Sigmoid colon (tissue), 7 donors: ENCODE data around the gene NLGN3. TPM values are rescaled to one million over a fixed set of nuclear protein-coding genes. Genes with fewer than 3 reads are reported as not detected.

Experiments
- DNase-seq: peaks from one replicate; pipeline ENCODE4 v3.0.0-alpha.2; 2019
- H3K27ac ChIP-seq, 4 donors: fragments of 200-600 bp; sonication (generic); one replicate each; pipeline ENCODE4 v1.5.1; 2016 to 2019; ENCODE audit warnings: mild to moderate bottlenecking in 1 of 4
- H3K27me3 ChIP-seq, 3 donors: fragments of 200-600 bp; sonication (generic); one replicate each; pipeline ENCODE4 v1.5.1; 2019; ENCODE audit warnings: mild to moderate bottlenecking in 1 of 3
- H3K36me3 ChIP-seq, 4 donors: fragments of 200-600 bp; sonication (generic); one replicate each; pipeline ENCODE4 v1.5.1; 2016 to 2019
- H3K4me1 ChIP-seq, 4 donors: fragments of 200-600 bp; sonication (generic); one replicate each; pipeline ENCODE4 v1.5.1; 2017 to 2019
- H3K4me3 ChIP-seq, 4 donors: fragments of 200-600 bp; sonication (generic); one replicate each; pipeline ENCODE4 v1.5.1; 2017 to 2019; ENCODE audit warnings: mild to moderate bottlenecking in 2 of 4, moderate library complexity in 1 of 4
- H3K9me3 ChIP-seq, 4 donors: fragments of 200-600 bp in 3 of 4; sonication (generic) in 3 of 4; one replicate each; pipeline versions ENCODE4 v1.5.1 to v1.6.1; 2013 to 2019
- EP300 ChIP-seq, 4 donors: sonication (generic); formaldehyde crosslinking; IDR thresholded peaks; one replicate each; pipeline ENCODE4 v1.6.1; 2017; ENCODE audit warnings: antibody characterized with exemption in 4 of 4
- POLR2A ChIP-seq, 2 donors: fragments of 450-650 bp; IDR thresholded peaks; one replicate each; pipeline ENCODE4 v1.6.1; 2016; ENCODE audit warnings: antibody characterized with exemption in 2 of 2, mild to moderate bottlenecking in 2 of 2, moderate library complexity in 2 of 2
- POLR2AphosphoS5 ChIP-seq, 4 donors: sonication (generic); formaldehyde crosslinking; IDR thresholded peaks; one replicate each; pipeline ENCODE4 v1.6.1; 2017; ENCODE audit warnings: antibody characterized with exemption in 4 of 4
- WGBS, 2 donors: extraction: QIAGEN DNeasy Blood & Tissue Kit; methylation state at CpG; one replicate each; pipeline ENCODE4 v1.1.7; 2013; 5-methylcytosine and 5-hydroxymethylcytosine counted together
- intact Hi-C: fragments of 100-400 bp; cut with DNase I; formaldehyde crosslinking; loops from one replicate; pipeline ENCODE4 v1.15.1; 2023
- polyA plus RNA-seq, 3 donors: library from polyadenylated mRNA; stranded (reverse); fragments of 200-250 nt; gene quantifications; one replicate each; pipeline ENCODE4 v1.2.3, GENCODE V29; 2013
- small RNA-seq, 3 donors: library from RNA; depleted of rRNA; stranded (forward); fragments of <200 nt; gene quantifications; one replicate each; pipeline ENCODE3, GENCODE V24; 2016
- total RNA-seq, 4 donors: library from RNA; depleted of rRNA; stranded (reverse); fragments of >200 nt; gene quantifications; one replicate each; pipeline ENCODE4 v1.1.0, GENCODE V29; 2016
- TF ChIP-seq, protein P1 (sequence below), 4 experiments: fragments of 450-650 bp in 3 of 4; fragments of 200-600 bp in 1 of 4; IDR thresholded peaks; one replicate each; pipeline ENCODE4 v1.5.1; 2016 to 2019; ENCODE audit warnings: antibody characterized with exemption in 4 of 4, mild to moderate bottlenecking in 3 of 4, moderate library complexity in 2 of 4
- donor health status: healthy with polysubstance abuse.
- donor health status: Bipolar disorder and iron deficiency.
- donor health status: healthy.

The NLGN3 gene
- total and polyA plus RNA-seq, 7 donors: under 0.01 to 3.6 (median 1.6) TPM; not detected in 1

DNA sequence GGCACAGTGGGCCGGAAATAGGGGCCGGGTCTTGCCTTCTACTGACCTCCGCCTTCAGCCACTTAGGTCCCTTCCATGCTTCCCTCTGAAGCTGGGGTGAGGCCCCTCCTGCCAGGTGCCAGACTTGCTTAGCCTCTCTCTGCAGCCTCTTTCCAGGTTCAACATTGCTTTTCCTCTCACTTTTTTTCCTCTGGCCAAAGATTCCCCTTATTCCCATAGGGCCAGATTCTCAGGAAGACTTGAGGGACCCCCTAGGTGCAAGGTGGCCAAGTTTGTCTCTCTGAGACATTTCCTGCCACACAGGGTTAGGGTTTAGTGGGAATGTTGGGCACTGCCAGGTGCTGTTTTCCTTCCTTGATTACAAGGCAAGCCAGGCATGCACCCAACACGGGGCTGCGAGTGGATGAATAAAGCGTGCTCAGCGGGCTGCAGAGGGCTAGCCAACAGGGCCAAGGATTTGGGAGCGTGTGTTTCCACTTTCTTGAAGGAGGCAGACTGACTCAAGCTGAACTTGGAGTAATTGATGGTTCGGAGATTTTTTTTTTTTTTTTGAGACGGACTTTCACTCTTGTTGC is 70.8 kb downstream of the NLGN3 start:
- intact Hi-C loops: no loop called here
- TF ChIP-seq, protein P1, sequence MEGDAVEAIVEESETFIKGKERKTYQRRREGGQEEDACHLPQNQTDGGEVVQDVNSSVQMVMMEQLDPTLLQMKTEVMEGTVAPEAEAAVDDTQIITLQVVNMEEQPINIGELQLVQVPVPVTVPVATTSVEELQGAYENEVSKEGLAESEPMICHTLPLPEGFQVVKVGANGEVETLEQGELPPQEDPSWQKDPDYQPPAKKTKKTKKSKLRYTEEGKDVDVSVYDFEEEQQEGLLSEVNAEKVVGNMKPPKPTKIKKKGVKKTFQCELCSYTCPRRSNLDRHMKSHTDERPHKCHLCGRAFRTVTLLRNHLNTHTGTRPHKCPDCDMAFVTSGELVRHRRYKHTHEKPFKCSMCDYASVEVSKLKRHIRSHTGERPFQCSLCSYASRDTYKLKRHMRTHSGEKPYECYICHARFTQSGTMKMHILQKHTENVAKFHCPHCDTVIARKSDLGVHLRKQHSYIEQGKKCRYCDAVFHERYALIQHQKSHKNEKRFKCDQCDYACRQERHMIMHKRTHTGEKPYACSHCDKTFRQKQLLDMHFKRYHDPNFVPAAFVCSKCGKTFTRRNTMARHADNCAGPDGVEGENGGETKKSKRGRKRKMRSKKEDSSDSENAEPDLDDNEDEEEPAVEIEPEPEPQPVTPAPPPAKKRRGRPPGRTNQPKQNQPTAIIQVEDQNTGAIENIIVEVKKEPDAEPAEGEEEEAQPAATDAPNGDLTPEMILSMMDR (IDR thresholded peaks at IDR 0.05): no peak
- TF ChIP-seq POLR2AphosphoS5 (IDR thresholded peaks at IDR 0.05) (no peak), POLR2A (IDR thresholded peaks at IDR 0.05) (no peak), EP300 (IDR thresholded peaks at IDR 0.05) (no peak)
- no peaks in the 10 kb centered on the region for H3K27me3 ChIP-seq
- H3K36me3 ChIP-seq: no peaks in the 10 kb centered on the region
- DNase-seq: no peak
- no peak overlapping the region for H3K4me3 ChIP-seq
- no peak overlapping the region for H3K27ac ChIP-seq
- 15 to 71% methylated on average over 10 of the region's 10 CpGs for WGBS, 2 donors
- H3K4me1 ChIP-seq: no peaks in the 10 kb centered on the region
- H3K9me3 ChIP-seq: no peaks in the 10 kb centered on the region

DNA sequence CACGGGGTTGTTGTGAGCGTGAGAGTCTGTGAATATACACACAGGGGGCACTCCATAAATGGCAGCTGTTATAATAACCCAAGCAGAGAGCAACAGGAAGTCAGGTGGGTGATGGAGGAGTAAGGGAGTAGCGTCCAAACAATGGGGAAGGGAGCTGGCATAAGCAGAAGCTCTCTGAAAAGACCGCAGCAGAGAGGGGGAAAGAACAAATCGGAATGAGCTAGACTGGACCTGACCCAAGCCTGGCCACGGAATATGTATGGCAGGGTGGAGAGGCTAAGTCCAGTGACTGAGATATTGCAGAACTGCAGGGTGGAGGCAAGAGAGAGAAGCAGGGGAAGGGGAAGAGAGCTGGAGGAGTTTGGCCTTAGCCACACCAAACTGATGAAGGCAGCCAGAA is 71.8 kb downstream of the NLGN3 start:
- DNase-seq: no peak
- no peak overlapping the region for H3K27ac ChIP-seq
- intact Hi-C loops: no loop called here
- TF ChIP-seq POLR2A (IDR thresholded peaks at IDR 0.05) (no peak), EP300 (IDR thresholded peaks at IDR 0.05) (no peak), POLR2AphosphoS5 (IDR thresholded peaks at IDR 0.05) (no peak)
- TF ChIP-seq, protein P1 (IDR thresholded peaks at IDR 0.05): no peak
- no peaks in the 10 kb centered on the region for H3K9me3 ChIP-seq
- H3K4me3 ChIP-seq: no peak overlapping the region
- no peaks in the 10 kb centered on the region for H3K36me3 ChIP-seq
- H3K4me1 ChIP-seq: no peaks in the 10 kb centered on the region
- 7 to 37% methylated on average over 6 of the region's 6 CpGs for WGBS, 2 donors
- H3K27me3 ChIP-seq: no peaks in the 10 kb centered on the region

DNA sequence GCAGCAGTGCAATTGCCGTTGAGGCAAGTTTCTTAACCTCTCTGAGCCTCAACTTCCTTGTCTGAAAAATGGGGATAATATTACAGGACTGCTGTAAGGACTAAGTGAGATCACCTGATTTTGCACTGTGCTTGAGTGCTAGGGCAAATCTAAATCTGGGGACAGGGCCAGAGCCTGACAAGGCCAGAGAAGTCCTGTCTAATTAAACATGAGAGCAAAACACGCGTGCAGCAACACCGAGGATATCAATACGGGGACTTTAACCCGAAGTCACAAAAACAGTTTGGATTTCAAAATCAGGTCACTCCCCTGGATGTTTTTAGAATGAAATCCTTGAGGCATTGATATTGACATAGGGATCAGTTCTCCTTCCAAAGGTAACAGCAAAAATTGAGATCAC is 72.7 kb downstream of the NLGN3 start:
- H3K27me3 ChIP-seq: no peaks in the 10 kb centered on the region
- H3K4me1 ChIP-seq: no peaks in the 10 kb centered on the region
- no peaks in the 10 kb centered on the region for H3K36me3 ChIP-seq
- intact Hi-C loops: no loop called here
- WGBS, 2 donors: 17 to 72% methylated on average over 6 of the region's 6 CpGs
- H3K4me3 ChIP-seq: no peak overlapping the region
- no peaks in the 10 kb centered on the region for H3K9me3 ChIP-seq
- no peak overlapping the region for H3K27ac ChIP-seq
- TF ChIP-seq POLR2AphosphoS5 (IDR thresholded peaks at IDR 0.05) (no peak), EP300 (IDR thresholded peaks at IDR 0.05) (no peak), POLR2A (IDR thresholded peaks at IDR 0.05) (no peak)
- TF ChIP-seq, protein P1 (IDR thresholded peaks at IDR 0.05): no peak
- no peak for DNase-seq

Small RNA genes lying within 50 kb of the gene (small RNA-seq; reads per million reads assigned to genes)
- gene CXorf65: 0 reads per million in 3 donors

Other genes with a start within 250 kb of the NLGN3 start
- not detected for gene TEX11, start 236.1 kb upstream of the NLGN3 start, total RNA-seq
- 1 to 10 TPM in 2 of 3 donors, under 1 TPM in 1; 0.79 to 2.4 (median 2.3) TPM for gene TEX11, start 236.1 kb upstream of the NLGN3 start, polyA plus RNA-seq
- not detected for gene SLC7A3, start 213.7 kb upstream of the NLGN3 start, total RNA-seq
- under 1 TPM in 1 of 3 donors, not detected in 2; 0.07 TPM for gene SLC7A3, start 213.7 kb upstream of the NLGN3 start, polyA plus RNA-seq
- gene SNX12, start 76.5 kb upstream of the NLGN3 start, total RNA-seq: 10 to 100 TPM; 27.6 to 47.4 (median 38.6) TPM
- gene SNX12, start 76.5 kb upstream of the NLGN3 start, polyA plus RNA-seq: 10 to 100 TPM; 40.6 to 66.1 (median 52.7) TPM
- 10 to 100 TPM; 22.1 to 34.6 (median 26.2) TPM for gene FOXO4, start 49.0 kb upstream of the NLGN3 start, total RNA-seq
- gene FOXO4, start 49.0 kb upstream of the NLGN3 start, polyA plus RNA-seq: 10 to 100 TPM; 14.7 to 27.3 (median 19.2) TPM
- gene CXorf65, start 38.1 kb upstream of the NLGN3 start, total RNA-seq: not detected
- gene CXorf65, start 38.1 kb upstream of the NLGN3 start, polyA plus RNA-seq: 1 to 10 TPM in 1 of 3 donors, not detected in 2; 3.4 TPM
- 1 to 10 TPM in 3 of 4 donors, not detected in 1; 1.7 to 8.1 (median 3.2) TPM for gene IL2RG, start 33.3 kb upstream of the NLGN3 start, total RNA-seq
- 10 to 100 TPM; 14.4 to 90.1 (median 39.1) TPM for gene IL2RG, start 33.3 kb upstream of the NLGN3 start, polyA plus RNA-seq
- gene MED12, start 26.2 kb upstream of the NLGN3 start, total RNA-seq: 10 to 100 TPM; 15.6 to 27.6 (median 24.4) TPM
- gene MED12, start 26.2 kb upstream of the NLGN3 start, polyA plus RNA-seq: 10 to 100 TPM in 2 of 3 donors, 1 to 10 TPM in 1; 4.9 to 17.4 (median 16.1) TPM
- not detected for gene GJB1, start 78.4 kb downstream of the NLGN3 start, total RNA-seq
- gene GJB1, start 78.4 kb downstream of the NLGN3 start, polyA plus RNA-seq: 10 to 100 TPM; 12.6 to 65.6 (median 16.2) TPM
- gene ZMYM3, start 109.3 kb downstream of the NLGN3 start, total RNA-seq: 10 to 100 TPM; 12.4 to 23.5 (median 14.6) TPM
- gene ZMYM3, start 109.3 kb downstream of the NLGN3 start, polyA plus RNA-seq: 1 to 10 TPM; 2.4 to 9.6 (median 2.8) TPM
- 100 to 1,000 TPM; 170 to 214 (median 194) TPM for gene NONO, start 138.8 kb downstream of the NLGN3 start, total RNA-seq
- 100 to 1,000 TPM in 1 of 3 donors, 10 to 100 TPM in 2; 79.8 to 169 (median 87.1) TPM for gene NONO, start 138.8 kb downstream of the NLGN3 start, polyA plus RNA-seq
- 10 to 100 TPM in 2 of 4 donors, 1 to 10 TPM in 2; 6.3 to 14.1 (median 10.3) TPM for gene ITGB1BP2, start 156.9 kb downstream of the NLGN3 start, total RNA-seq
- 1 to 10 TPM in 2 of 3 donors, not detected in 1; 1.2 to 3.6 TPM for gene ITGB1BP2, start 156.9 kb downstream of the NLGN3 start, polyA plus RNA-seq
- gene TAF1, start 221.5 kb downstream of the NLGN3 start, total RNA-seq: 10 to 100 TPM; 40.7 to 47.4 (median 43.6) TPM
- 10 to 100 TPM in 1 of 3 donors, 1 to 10 TPM in 2; 4.9 to 22.3 (median 8.4) TPM for gene TAF1, start 221.5 kb downstream of the NLGN3 start, polyA plus RNA-seq